SK-N-SH (cell line): ENCODE results near the gene SERPINH1. TPM values are rescaled to one million over a fixed set of nuclear protein-coding genes. Genes with fewer than 3 reads are reported as not detected.

Experiments used
- CTCF ChIA-PET: fragments of 300-600, 350-600 bp; formaldehyde crosslinking; extraction: SDS; loops from one replicate; lab custom pipeline; 2021; lab: Yijun Ruan, JAX
- POLR2A ChIA-PET: fragments of 350-600 bp; sonication (Branson Sonifier 250); formaldehyde crosslinking; extraction: SDS; loops from one replicate; lab custom pipeline; 2020; ENCODE audit warnings: antibody characterized with exemption, inconsistent platforms; lab: Yijun Ruan, JAX
- DNase-seq: peaks from one replicate; pipeline ENCODE4 v3.0.0; 2012
- H2AFZ ChIP-seq: fragments of 200-600 bp; sonication (generic); 2 replicates; pipeline ENCODE4 v1.8.1; 2016; ENCODE audit warnings: antibody characterized with exemption, mild to moderate bottlenecking, low read depth
- H3F3A ChIP-seq: fragments of 200-600 bp; sonication (generic); replicated peaks from 2 replicates; pipeline ENCODE3; 2016; ENCODE audit warnings: antibody characterized with exemption, mild to moderate bottlenecking; ENCODE audit not compliant: insufficient read depth
- H3K27ac ChIP-seq, 2 experiments: fragments of 200-500 bp in 1 of 2; fragments of 200-600 bp in 1 of 2; sonication (Bioruptor generic) in 1 of 2; sonication (generic), shearing (Covaris generic) in 1 of 2; 2 replicates each; pipeline versions ENCODE4 v1.5.1 to v1.6.1; 2014 to 2016; ENCODE audit warnings: low read depth in 2 of 2, inconsistent platforms in 1 of 2, low read length in 1 of 2, mild to moderate bottlenecking in 1 of 2, mixed read lengths in 1 of 2
- H3K27me3 ChIP-seq: fragments of 200-600 bp; sonication (generic), shearing (Covaris generic); 2 replicates; pipeline ENCODE4 v1.6.1; 2016; ENCODE audit warnings: mixed run types; ENCODE audit not compliant: insufficient read depth
- H3K36me3 ChIP-seq, 2 experiments: fragments of 200-500 bp in 1 of 2; fragments of 200-600 bp in 1 of 2; sonication (Bioruptor generic) in 1 of 2; sonication (generic) in 1 of 2; replicated peaks in 1 of 2; 2 replicates each; pipeline versions ENCODE3 to v1.5.1; 2014 to 2016; ENCODE audit warnings: low read length in 1 of 2, mild to moderate bottlenecking in 1 of 2; ENCODE audit not compliant: insufficient read depth in 2 of 2, control insufficient read depth in 1 of 2
- H3K4me1 ChIP-seq, 2 experiments: fragments of 200-500 bp in 1 of 2; fragments of 200-600 bp in 1 of 2; sonication (Bioruptor generic) in 1 of 2; sonication (generic), shearing (Covaris generic) in 1 of 2; 2 replicates each; pipeline versions ENCODE4 v1.5.1 to v1.6.1; 2014 to 2016; ENCODE audit warnings: low read depth in 1 of 2, low read length in 1 of 2, mixed run types in 1 of 2; ENCODE audit not compliant: insufficient read depth in 2 of 2, control insufficient read depth in 1 of 2
- H3K4me2 ChIP-seq: fragments of 200-600 bp; sonication (generic), shearing (Covaris generic); 2 replicates; pipeline ENCODE4 v1.6.1; 2017; ENCODE audit warnings: mixed run types
- H3K4me3 ChIP-seq, 2 experiments: fragments of 200-500 bp in 1 of 2; fragments of 200-600 bp in 1 of 2; sonication (Bioruptor generic) in 1 of 2; sonication (generic), shearing (Covaris generic) in 1 of 2; 2 replicates each; pipeline versions ENCODE4 v1.5.1 to v1.8.1; 2014 to 2016; ENCODE audit warnings: low read depth in 2 of 2, inconsistent platforms in 1 of 2, low read length in 1 of 2, mild to moderate bottlenecking in 1 of 2, mixed read lengths in 1 of 2, moderate library complexity in 1 of 2
- H3K79me2 ChIP-seq: fragments of 200-600 bp; sonication (generic); 2 replicates; pipeline ENCODE4 v1.8.1; 2017; ENCODE audit warnings: mild to moderate bottlenecking; ENCODE audit not compliant: insufficient read depth
- H3K9ac ChIP-seq: fragments of 200-600 bp; sonication (generic); 2 replicates; pipeline ENCODE4 v1.6.1; 2017; ENCODE audit warnings: mixed run types
- H3K9me2 ChIP-seq: fragments of 200-600 bp; sonication (generic); 2 replicates; pipeline ENCODE4 v1.6.1; 2017; ENCODE audit warnings: mixed run types
- H3K9me3 ChIP-seq: fragments of 200-600 bp; sonication (generic); 2 replicates; pipeline ENCODE4 v1.6.1; 2017; ENCODE audit warnings: mixed run types, mild to moderate bottlenecking, moderate library complexity
- H4K20me1 ChIP-seq: fragments of 200-600 bp; sonication (generic); 2 replicates; pipeline ENCODE4 v1.6.1; 2017; ENCODE audit warnings: mild to moderate bottlenecking, mixed run types; ENCODE audit not compliant: insufficient read depth
- CHD2 ChIP-seq: fragments of 150-350 bp; IDR thresholded peaks from 2 replicates; pipeline ENCODE4 v1.6.1; 2018; ENCODE audit warnings: low read length; ENCODE audit not compliant: partially characterized antibody
- CTCF ChIP-seq: fragments of 200-600 bp; sonication (generic); IDR thresholded peaks from 2 replicates; pipeline ENCODE4 v1.6.1; 2017; ENCODE audit warnings: antibody characterized with exemption, mild to moderate bottlenecking, moderate library complexity
- EZH2phosphoT487 ChIP-seq: fragments of 200-600 bp; sonication (generic); IDR thresholded peaks from 2 replicates; pipeline ENCODE4 v1.6.1; 2017; ENCODE audit warnings: low read depth, mixed run types, mild to moderate bottlenecking, antibody characterized with exemption, moderate library complexity, borderline replicate concordance
- JUND ChIP-seq: IDR thresholded peaks from 2 replicates; pipeline ENCODE4 v1.4.0; 2012
- MAX ChIP-seq: IDR thresholded peaks from 2 replicates; pipeline ENCODE4 v1.4.0; 2012; ENCODE audit warnings: low read depth
- MXI1 ChIP-seq: IDR thresholded peaks from 2 replicates; pipeline ENCODE4 v1.6.1; 2012; ENCODE audit warnings: mild to moderate bottlenecking, low read depth, low read length, improper control_type of control experiment
- POLR2AphosphoS5 ChIP-seq: IDR thresholded peaks from 2 replicates; pipeline ENCODE4 v1.6.1; 2012; ENCODE audit warnings: low read depth, low read length
- RAD21 ChIP-seq: IDR thresholded peaks from 2 replicates; pipeline ENCODE4 v1.6.1; 2012; ENCODE audit warnings: mild to moderate bottlenecking, low read length
- RCOR1 ChIP-seq: fragments of 150-350 bp; IDR thresholded peaks from 2 replicates; pipeline ENCODE4 v1.6.1; 2017; ENCODE audit warnings: antibody characterized with exemption, low read length
- SIN3A ChIP-seq: IDR thresholded peaks from 2 replicates; pipeline ENCODE4 v1.6.1; 2012; ENCODE audit warnings: low read depth, mild to moderate bottlenecking, low read length, moderate library complexity, borderline replicate concordance
- SMC3 ChIP-seq: IDR thresholded peaks from 2 replicates; pipeline ENCODE4 v1.6.1; 2012; ENCODE audit warnings: low read depth, low read length, improper control_type of control experiment
- WGBS: methylation state at CpG from one replicate; pipeline ENCODE4 v1.1.6; 2017; ENCODE audit warnings: low lambda C conversion rate; 5-methylcytosine and 5-hydroxymethylcytosine counted together
- polyA plus RNA-seq, 3 experiments: library from polyadenylated mRNA; depleted of rRNA; stranded (reverse); fragments of >200 nt; gene quantifications; 2 replicates each; pipeline ENCODE4 v1.2.3, GENCODE V29; 2012

Gene SERPINH1
- polyA plus RNA-seq, 1 of the 3 experiments (the other 2 are of a cell fraction): 293 TPM

GRCh38 chr11:75524665-75525432 is 37.2 kb upstream of the SERPINH1 start:
- no peaks in the 10 kb centered on the region for H3K9me2 ChIP-seq
- no peaks in the 10 kb centered on the region for H3F3A ChIP-seq
- H4K20me1 ChIP-seq: no peaks in the 10 kb centered on the region
- H3K4me3 ChIP-seq: peak overlapping the region; percentile 70 to 73
- H3K36me3 ChIP-seq: no peaks in the 10 kb centered on the region
- no peak for TF ChIP-seq EZH2phosphoT487
- DNase-seq: peak; percentile 66
- POLR2A ChIA-PET: interaction anchor here (2.5 kb wide), 1 partner anchor 14 kb away, joined by 6 read pairs; no protein-coding TSS in a partner anchor
- H3K27me3 ChIP-seq: no peaks in the 10 kb centered on the region
- H3K9me3 ChIP-seq: no peaks in the 10 kb centered on the region
- peak overlapping the region; percentile 36; the same call in 1 of the 2 replicates for H3K9ac ChIP-seq
- H3K4me2 ChIP-seq: peak overlapping the region; percentile 98
- H3K27ac ChIP-seq: no peak overlapping the region
- WGBS: 41% methylated on average over 34 of the region's 51 CpGs
- CTCF ChIA-PET: interaction anchor here (0.7 to 15.4 kb wide), 18 partner anchors 9 to 215 kb away, joined by 3 to 275 read pairs (median 3); no protein-coding TSS in a partner anchor
- H3K79me2 ChIP-seq: no peaks in the 10 kb centered on the region
- peak overlapping the region; percentile 82; the same call in 1 of the 2 replicates for H2AFZ ChIP-seq
- peaks cover 0 to 35% of the 10 kb centered on the region in 2 experiments; a peak in 1 of 4 replicates for H3K4me1 ChIP-seq

GRCh38 chr11:75525433-75526191 is 36.4 kb upstream of the SERPINH1 start, which contains the start of gene GDPD5:
Gene GDPD5 (minus strand): TSS chr11:75525941. CDS start chr11:75477735, 48,206 bp downstream.
- ChIA-PET POLR2A (interaction anchor here (0.6 to 2.5 kb wide), 7 partner anchors 15 to 143 kb away, joined by 3 to 6 read pairs (median 3); partner anchors contain the start of genes MAP6 and SERPINH1), CTCF (interaction anchor here (0.7 to 15.4 kb wide), 22 partner anchors 9 to 216 kb away, joined by 3 to 275 read pairs (median 3); no protein-coding TSS in a partner anchor)
- no peaks in the 10 kb centered on the region for H3K9me3 ChIP-seq
- H2AFZ ChIP-seq: peak within 1 kb of the TSS; percentile 82
- DNase-seq: peak; percentile 99
- no peaks in the 10 kb centered on the region for H3F3A ChIP-seq
- H3K27me3 ChIP-seq: no peaks in the 10 kb centered on the region
- TF ChIP-seq MXI1: peak; percentile 84
- TF ChIP-seq RAD21: peak; percentile 44
- TF ChIP-seq SIN3A: no peak; the same call in 1 of the 2 replicates
- no peak for TF ChIP-seq JUND
- TF ChIP-seq CHD2: peak; percentile 37
- TF ChIP-seq EZH2phosphoT487: no peak
- TF ChIP-seq POLR2AphosphoS5: peak; percentile 52; the same call in 1 of the 2 replicates
- no peak for TF ChIP-seq RCOR1
- peak; percentile 48 for TF ChIP-seq MAX
- TF ChIP-seq CTCF: peak; percentile 53
- peak; percentile 52 for TF ChIP-seq SMC3
- H4K20me1 ChIP-seq: no peaks in the 10 kb centered on the region
- peak within 1 kb of the TSS; percentile 98 for H3K4me2 ChIP-seq
- peak within 1 kb of the TSS in 1 of 2 experiments; percentile 60; a peak in 1 of 4 replicates for H3K27ac ChIP-seq
- H3K4me1 ChIP-seq: peaks cover 0 to 27% of the 10 kb centered on the region in 2 experiments; a peak in 1 of 4 replicates
- no peaks in the 10 kb centered on the region for H3K36me3 ChIP-seq
- H3K9ac ChIP-seq: peak within 1 kb of the TSS; percentile 74
- under 1% methylated on average over 21 of the region's 99 CpGs for WGBS
- H3K9me2 ChIP-seq: no peaks in the 10 kb centered on the region
- no peaks in the 10 kb centered on the region for H3K79me2 ChIP-seq
- peak within 1 kb of the TSS; percentile 70 to 73 for H3K4me3 ChIP-seq
